ENCODE results near the gene BCAS3.
"Not testable (repeated sequence)": the region's sequence is repeated elsewhere in the genome, so short reads cannot be mapped to it uniquely, and the experiment has no call there.

The BCAS3 gene

DNA sequence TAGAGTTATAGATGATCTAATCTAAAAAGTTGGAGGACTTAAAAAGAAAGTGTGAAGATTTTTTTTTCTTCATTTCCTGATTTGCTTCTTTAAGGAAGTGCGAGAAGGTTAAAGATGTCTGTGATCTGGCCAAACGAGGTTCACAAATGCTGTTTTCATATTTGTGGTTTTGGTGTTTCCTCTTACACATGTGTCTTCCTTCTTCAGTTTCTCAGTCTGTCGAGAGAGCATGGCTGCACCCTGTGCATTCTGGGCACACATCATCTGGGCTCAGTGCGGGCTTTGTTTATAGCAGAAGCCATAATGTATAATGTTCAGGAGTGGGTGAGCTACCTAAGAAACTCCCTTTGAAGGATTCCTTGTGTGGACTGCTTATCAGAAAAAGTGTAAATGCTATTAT is 461.6 kb downstream of the BCAS3 start:
- DNase-seq, result no peak

DNA sequence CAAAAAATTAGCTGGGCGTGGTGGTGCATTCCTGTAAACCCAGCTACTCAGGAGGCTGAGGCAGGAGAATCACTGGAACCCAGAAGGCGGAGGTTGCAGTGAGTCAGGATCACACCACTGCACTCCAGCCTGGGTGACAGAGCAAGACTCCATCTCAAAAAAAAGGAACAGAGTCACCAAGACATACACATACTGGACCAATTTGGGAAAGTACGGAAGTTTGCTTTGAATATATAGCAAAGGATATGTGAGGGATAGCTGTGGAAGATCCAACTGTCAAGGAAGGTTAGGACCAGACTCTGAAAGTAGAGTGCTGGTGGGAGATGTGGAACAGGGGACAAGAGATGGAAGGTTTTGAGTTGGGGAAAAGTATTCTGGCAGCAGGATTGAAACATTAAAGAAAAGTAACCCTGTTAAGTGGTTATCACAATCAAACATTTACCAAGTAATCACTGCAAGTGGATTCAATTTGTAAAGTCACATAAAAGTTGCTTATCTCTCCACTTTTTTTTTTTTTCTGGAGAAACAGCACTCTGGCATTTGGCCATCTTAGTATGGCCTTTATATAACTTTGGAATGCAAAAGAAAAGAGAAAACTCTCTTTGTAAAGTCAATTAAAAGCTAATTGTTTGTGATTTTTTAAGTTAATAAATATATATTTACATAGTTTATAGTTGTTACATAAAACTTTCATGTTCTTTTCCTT is 462.6 kb downstream of the BCAS3 start:
- no peak for DNase-seq

DNA sequence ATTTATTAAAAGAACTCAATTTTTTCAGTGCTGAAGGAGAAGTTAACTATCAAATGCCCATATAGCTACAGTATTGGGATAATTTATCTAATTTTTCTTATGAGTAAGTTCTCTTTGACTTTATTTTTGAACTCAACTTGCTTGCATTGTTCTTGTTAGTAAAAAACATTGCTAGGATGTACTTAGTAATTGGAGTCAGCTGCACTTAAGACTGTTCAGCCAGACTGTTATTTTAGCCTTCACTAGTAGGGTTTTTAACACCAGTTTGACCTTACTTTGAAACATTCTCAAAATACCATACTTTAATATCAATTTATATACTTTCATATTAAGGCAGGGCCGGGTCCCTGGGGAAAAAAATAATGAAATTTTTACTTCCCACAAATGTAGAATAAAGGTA is 465.4 kb downstream of the BCAS3 start:
- DNase-seq, result no peak

DNA sequence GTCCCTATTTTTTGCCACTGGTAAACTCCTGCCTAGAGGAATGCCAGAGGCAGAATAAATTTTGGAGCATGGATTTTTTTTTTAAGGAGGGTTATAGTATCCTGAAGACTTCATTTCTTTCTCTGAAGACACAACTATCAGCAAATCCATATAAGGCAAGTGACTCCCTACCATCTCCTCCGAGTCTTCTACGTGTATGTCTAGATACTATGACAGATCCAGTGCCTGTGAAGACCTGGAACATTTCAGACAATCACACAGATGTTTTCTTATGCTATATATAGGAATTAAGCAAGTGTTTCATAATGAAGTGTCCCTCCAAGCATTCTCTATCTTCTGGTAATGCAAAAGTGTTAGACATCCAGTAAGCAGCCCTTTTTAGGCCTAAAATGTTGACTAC is 466.5 kb downstream of the BCAS3 start:
- no peak for DNase-seq

DNA sequence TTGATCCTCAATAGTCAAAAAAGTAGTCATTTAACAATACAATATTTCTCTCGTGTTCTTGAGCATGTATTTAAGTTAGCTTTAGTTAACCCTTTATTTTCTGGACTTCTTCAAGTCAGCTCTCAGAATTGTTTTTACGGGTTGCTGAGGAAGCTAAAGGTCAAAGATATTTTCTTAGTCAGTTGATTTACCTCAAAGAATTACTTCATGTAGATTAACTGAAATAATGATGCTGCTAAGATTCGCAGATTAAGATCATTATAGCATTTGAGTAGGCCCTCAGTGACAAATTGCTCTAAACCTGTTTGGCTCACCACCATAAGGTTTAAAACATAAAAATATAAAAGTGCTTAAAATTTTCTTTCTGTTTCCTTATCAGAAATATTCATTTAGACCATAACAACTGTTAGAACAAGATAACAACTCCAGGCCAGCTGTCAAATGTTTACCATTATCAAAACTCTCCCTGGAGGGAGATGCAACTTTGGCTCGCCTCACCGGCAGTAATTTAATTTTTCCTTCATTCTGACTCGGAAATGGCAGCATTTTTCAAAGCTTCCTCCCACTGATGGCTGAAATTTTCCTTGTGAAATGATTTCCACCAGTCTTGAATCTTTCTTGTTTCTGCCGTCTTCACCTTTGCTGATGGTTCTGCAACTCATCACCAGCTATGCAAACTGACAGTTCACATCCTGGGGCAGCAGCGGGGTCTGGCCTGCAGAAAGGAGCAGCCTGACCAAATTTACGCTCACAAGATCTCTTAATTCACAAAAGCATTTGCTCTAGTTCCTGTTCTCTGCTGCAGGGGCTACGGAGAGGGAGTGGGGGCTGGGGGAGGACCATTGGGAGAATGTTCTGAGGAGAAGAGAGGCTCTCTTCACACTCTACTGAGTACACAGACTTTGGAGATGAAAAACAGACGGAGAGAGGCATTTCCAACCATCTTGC is 467.2 kb downstream of the BCAS3 start:
- no peak for DNase-seq

DNA sequence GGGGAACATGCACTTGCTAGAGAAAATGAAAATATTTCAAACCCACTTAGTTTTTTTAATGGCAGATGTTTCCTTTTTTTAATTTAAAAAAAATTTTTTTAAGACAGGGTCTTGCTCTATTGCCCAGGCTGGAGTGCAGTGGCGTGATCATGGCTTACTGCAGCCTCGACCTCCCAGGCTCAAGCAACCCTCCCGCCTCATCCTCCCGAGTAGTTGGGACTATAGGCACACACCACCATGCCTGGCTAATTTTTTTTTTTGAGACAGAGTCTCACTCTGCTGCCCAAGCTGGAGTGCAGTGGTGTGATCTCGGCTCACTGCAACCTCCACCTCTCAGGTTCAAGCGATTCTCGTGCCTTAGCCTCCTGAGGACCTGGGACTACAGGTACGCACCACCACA is 469.2 kb downstream of the BCAS3 start:
- DNase-seq, result not testable (repeated sequence)

DNA sequence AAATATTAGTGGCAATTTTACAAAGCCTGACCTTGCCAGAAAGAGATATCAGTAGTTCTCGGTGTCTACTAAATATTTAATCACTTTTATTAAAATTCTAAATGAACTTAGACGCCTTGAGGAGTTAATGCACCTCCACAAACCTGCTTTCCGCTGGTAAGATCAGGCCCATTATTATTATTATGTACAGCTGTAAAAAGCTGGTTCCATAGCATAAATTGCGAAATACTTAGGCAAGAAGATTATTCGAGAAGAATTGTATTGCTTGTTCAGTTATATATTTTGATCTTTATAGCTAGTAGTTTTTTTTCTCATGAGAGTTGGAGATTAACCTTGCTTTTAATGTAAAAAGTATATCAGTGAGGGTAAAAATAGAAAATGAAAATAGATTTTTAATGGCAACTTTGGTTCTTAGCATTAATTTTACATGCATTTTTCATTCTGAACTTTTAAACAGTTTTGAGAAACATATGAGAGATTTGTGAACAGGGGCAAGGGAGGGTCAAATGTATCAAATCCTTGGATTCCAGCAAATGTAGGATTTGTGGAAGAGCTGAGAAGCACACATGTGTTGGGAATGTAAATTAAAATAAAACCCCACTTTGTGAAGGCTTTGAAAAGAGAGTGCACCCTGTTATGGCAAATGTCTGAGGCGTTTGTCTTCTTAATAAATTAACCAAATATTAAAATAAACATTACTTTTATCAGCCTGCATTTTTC is 471.6 kb downstream of the BCAS3 start:
- no peak for DNase-seq

DNA sequence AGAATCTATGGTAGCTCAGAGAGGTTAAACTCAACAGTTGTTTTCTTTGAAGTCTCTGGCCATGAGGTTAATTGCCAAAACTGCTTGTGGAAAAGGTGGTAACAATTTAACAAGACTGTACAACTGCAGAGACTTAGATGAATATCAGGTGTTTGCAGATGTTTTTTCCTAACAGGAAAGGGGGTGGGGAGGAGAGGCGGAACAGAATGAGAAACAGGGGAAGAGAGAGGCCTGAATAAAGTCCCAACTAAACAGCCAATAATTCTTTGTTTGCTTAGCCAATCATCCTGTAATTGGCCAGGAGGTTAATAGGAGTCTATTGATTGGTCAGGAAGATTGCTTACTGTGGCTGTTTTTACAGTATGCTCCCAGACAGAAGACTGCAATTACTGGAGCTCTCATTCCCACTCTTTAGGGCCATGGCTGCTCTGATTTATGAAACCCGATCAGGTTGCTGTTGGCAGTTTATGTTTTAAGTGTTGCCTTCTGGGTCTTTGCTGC is 472.3 kb downstream of the BCAS3 start:
- peak; percentile 47 for DNase-seq

DNA sequence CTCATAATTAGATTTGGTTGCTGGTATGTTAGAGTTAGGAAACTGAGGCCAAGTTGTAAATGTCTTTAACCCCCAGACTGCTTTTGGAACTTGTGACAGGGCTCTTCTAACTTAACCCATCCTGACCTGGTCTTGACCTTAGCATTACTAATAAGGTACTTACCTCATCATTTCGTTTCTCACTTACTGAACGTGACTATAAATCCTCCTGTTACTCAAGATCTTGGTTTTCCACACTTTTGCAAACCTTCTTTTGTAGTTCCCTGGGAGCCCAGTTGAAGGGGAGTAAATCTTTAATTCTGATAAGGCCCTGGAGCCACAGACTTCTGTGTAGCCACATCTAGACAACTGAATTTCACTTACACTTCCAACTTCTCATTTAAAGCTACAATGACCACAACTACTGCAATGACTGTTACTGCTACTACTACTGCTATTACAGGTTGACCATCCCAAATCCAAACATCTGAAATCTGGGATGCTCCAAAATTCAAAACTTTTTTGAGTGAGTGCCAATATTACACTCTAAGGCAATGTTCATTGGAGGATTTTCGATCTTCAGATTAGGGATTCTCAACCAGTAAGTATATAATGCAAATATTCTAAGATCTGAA is 473.1 kb downstream of the BCAS3 start:
- no peak for DNase-seq

DNA sequence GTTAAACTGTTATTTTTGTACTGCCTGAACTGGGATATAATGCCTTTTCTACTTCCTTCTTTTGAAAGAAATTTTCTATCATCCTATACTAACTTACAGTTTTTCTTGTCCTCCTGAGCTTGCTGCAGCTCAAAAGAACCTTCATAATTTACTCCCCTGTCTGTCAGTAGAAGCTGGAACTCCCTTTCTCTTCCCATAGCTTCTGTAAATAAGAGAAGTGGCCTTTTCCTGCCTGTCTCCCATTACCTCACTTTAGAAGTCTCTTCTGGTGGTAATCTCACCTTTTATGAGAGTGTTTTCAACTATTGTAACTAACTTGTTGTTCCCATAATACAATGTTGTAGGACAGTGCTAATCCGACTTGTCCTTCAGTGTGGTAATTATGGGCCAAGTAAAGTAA is 475.2 kb downstream of the BCAS3 start:
- no peak for DNase-seq

DNA sequence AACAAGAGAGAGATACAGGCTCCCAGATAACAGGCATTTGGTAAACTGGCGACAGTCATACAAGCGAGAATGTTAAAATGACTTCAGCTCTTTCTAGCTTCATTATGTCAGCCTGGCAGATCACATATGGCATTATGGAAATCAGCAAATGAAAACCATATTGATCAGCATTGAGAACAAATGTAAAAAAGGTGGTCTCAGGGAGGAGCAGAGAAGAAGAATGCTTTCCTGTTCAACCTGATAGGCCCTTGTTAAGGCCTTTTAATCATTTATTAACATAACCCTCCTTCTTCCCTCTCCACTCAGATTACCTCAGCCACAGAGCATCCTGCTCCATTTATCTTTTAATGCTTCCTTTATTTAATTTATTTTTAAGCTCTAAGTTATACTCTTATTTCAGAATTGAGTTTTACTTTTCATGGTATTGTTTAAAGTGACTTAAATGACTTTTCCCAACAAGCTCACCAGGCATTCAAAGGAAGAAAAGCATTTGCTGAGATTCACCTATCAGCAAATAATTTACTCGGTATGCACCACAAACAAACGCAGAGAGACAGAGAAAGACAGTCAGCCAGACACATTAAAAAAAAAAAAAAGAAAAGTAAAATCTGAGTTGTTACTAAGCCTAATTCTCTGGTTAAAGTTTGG is 478.1 kb downstream of the BCAS3 start:
- no peak for DNase-seq

DNA sequence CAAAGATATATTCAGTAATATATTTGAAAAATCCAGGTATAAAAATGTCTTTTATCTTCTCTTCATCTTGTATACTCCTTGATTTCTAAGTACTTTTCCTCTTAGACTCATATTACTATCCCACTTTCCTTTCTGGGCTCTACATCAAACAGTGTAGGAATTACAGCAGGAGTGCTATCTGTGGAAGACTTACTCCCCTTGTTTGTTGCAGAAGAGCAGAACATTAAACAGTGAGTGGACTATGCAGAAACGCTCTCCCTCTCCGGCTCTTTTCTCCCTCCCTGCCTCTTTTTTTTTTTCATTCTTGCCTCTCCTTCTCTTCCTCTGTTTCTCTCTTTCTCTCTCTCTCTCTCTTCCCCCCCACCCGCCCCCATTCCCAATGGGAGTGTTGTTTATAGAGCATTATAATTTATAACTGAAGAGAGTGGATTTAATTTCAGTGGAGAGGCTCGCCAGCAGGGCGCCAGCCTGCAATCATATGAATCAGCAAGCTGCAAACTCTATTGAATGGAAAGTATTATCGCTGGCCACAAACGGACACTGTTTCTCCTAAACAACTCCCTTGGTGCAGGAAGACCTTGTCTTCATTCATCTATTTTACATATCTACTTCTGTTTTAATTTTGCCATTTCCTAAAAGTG is 479.7 kb downstream of the BCAS3 start:
- DNase-seq, result peak; percentile 58

DNA sequence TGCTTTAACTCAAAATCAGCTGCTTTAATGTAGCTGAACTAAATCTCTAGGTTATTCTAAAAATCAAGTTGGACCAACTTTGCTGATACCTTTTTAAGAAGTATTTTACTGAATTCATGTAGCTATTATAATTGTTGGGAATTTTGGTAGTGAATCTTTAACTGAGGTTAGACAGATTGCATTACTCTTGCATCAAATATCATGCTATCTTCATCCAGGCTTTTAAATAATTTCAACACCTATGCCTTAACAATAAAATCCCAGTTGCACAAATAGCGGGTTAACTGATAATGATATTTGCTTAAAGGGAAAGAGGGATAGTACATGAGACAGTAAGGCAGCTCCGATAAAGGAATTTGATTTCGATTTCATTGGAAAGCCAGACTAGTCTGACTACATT is 480.7 kb downstream of the BCAS3 start:
- DNase-seq, result no peak

DNA sequence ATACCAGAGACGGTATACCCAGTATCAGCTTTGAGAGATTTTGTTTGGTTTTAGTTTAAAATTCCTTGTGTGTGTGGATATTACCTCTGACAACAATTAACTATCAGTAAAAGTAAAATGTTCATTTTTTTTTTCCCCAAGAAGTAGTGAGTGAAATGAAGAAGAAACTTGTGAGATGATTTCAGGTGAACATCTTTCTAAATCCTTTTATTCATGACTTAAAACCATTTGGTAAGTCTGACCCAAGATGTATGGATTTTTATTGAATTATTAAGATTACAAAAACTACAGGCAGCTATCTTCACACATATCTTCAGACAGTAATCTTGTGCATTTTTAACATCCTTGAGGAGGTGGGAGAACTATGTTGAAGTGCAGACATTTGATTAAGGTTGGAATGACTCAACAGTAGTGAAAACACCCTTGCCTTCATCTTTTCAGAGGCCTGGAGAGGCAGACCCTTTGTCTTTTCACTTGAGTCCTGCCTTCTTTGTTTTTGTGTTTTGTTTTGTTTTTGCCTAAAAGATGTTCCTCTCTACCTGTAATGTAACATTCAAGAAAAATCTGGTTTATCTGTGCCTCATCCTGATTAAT is 481.7 kb downstream of the BCAS3 start:
- no peak for DNase-seq

DNA sequence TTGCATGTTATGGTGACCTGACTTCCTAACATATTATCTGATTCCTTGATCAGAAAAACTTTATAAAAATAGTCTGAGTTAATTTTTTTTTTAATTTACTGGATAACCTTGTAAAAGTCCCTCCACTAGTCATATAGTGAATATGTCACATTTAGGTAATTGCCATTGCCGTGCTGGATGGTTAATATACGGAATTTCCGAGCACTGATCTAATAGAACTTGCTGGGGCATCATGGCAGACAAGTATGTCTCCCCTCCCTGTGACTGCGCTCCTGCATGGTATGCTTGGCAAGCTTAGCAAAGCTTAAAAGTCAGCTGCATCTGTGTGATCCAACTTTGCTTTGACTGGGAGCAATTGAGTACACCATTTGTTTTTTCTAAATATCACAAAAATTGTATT is 482.6 kb downstream of the BCAS3 start:
- no peak for DNase-seq

DNA sequence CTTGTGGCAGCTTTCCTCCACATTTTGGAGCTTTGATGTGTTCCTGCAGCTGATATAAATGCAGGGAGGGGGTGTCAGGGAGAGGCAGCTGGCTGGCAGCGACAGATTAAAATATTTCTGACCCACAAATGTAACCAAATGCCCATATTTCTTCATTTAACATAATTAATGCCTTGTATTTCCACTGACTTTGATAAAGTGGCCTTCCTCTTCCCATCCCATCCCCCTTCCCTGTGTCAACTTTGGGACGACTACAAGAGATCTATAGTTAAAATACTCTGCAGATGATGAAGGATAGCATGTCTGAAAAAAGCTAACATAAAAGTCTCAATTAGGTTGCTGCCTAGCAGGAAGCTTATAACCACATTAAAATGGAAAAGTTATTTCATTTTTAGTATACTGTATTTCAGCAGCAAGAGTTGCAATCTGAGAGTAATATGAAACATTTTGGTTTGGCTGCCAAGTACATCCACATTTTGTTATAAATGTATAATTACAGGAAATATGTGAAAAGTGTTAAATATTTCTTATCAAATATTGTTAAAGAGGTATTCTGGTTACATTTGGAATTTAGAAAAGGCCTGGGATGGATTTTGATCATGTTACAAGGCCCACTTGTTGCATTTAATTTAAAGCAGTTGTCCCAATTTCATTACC is 483.3 kb downstream of the BCAS3 start:
- DNase-seq, result no peak

DNA sequence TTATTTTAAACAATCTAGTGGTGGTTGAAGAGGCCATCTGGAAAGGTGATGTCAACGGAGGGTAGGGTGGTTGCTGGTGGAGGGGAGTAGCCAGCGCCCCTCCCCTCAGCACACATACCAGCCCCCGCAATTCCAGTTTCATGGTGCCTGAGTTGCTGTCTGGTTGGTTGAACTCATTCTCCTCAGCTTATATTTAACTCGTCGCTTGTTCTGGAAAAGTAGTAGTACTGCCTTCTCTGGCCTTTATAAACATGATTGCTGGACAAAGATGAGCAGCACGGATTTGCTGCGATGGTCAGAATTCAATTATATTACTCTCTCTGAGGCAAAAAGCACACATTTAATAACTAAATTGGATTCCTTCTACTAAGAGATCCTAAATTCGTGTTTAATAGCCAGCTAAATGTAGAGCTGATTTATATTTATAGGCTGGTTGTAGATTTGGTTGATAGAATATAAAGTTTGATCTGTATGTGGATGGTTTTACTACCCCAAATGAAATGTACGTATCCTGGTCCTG is 484.0 kb downstream of the BCAS3 start:
- DNase-seq, result no peak

DNA sequence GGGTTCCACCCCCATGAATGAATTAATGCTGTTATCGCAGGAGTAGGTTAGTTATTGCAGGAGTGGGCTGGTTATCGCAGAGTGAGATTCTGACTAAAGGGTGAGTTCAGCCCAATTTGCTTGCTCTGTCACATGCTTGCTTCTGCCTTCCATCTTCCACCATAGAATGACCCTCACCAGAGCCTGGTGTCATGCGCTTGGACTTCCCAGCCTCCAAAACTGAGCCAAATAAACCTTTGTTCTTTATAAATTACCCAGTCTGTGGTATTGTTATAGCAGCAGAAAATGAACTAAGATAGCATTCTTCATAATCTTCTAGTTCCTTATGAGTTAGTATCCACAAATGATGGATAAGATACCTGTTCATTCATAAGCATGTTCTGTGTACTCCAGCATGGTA is 486.9 kb downstream of the BCAS3 start:
- DNase-seq, result no peak

DNA sequence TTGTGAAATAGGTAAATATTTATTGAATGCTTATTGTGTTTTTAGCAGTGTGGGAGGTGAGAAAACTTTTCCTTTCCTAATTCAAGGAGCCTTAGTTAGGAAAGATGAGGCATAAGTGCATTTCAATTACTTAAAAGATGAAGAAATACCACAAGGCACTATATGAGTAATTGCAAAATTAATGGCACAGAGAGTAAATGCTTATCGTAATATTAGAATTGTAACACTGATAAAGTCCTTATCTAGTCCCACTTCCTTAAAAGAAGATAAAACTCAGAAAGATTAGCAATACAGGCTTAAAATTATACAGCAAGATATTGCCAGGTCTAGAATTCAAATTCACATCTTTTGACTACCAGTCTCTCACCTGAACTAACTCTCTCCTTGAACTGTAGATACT is 489.4 kb downstream of the BCAS3 start:
- no peak for DNase-seq

DNA sequence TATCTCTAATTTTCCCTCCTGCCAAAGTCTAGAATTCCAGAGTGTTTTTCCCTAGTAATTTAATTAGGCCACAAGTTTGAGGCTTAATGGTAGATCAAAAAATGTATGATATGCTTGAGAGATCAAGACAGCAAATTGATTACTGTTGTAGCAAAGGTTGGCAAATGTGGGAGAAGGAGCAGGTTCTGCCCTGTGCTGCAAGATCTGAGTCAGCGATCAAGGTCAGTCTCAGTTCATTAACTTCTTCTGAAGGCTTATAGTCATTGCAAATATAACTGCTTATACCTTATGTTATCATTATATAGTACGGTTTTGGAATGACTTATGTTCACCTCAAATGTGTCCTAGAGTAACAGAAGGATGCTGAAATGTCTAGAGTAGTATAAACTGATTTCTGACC is 490.9 kb downstream of the BCAS3 start:
- no peak for DNase-seq

DNA sequence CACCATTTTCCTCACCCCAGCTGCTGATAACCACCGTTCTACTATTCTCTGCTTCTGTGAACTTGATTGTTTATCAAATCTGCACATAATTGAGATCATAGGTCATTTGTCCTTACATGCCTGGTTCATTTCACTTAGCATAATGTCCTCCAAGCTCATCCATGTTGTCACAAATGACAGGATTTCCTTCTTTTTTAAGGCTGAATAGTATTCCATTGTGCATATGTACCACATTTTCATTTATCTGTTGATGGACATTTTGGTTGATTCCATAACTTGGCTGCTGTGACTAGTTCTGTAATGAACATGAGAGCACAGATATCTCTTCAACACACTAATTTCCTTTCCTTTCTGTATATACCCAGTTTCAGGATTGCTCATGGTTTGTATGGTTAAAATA is 496.7 kb downstream of the BCAS3 start:
- DNase-seq, result no peak
